ENCODE data around the gene MAP1LC3B2.
"Not testable (repeated sequence)": the region's sequence is repeated elsewhere in the genome, so short reads cannot be mapped to it uniquely, and the experiment has no call there.

The MAP1LC3B2 gene

GRCh38 chr12:116561181-116561821, 2.1 kb downstream of the MAP1LC3B2 start:
- Mint-ChIP-seq H3K9me3 (peaks cover 21% of the 10 kb centered on the region), H3K36me3 (peaks cover 12% of the 10 kb centered on the region), H3K27ac (peak overlapping the region; percentile 100), H3K27me3 (peaks cover 24% of the 10 kb centered on the region), H3K4me1 (peaks cover 39% of the 10 kb centered on the region), H3K4me3 (no peak overlapping the region)
- no peak for DNase-seq
- CTCF ChIA-PET: interaction anchor here (0.6 to 2.0 kb wide), 5 partner anchors 8 to 49 kb away, joined by 3 to 5 read pairs (median 3); no protein-coding TSS in a partner anchor

- peaks cover 12% of the 10 kb centered on the region for H3K36me3 Mint-ChIP-seq
- DNase-seq: no peak
- CTCF ChIA-PET: interaction anchor here (1.0 to 2.0 kb wide), 2 partner anchors 38 to 48 kb away, joined by 3 to 5 read pairs; no protein-coding TSS in a partner anchor
Observed at GRCh38 chr12:116562090-116562489, 2.9 kb downstream of the MAP1LC3B2 start.

GRCh38 chr12:116563262-116563661, 4.1 kb downstream of the MAP1LC3B2 start:
- no peak overlapping the region for H3K27ac Mint-ChIP-seq
- H3K9me3 Mint-ChIP-seq: peaks cover 21% of the 10 kb centered on the region
- H3K27me3 Mint-ChIP-seq: peaks cover 18% of the 10 kb centered on the region
- no peak for DNase-seq
- H3K4me3 Mint-ChIP-seq: no peak overlapping the region
- CTCF ChIA-PET: no interaction called here
- H3K36me3 Mint-ChIP-seq: peaks cover 12% of the 10 kb centered on the region
- peaks cover 29% of the 10 kb centered on the region for H3K4me1 Mint-ChIP-seq

More at GRCh38 chr12:116562090-116562489, 2.9 kb downstream of the MAP1LC3B2 start:
- Mint-ChIP-seq H3K4me1 (peaks cover 37% of the 10 kb centered on the region), H3K9me3 (peaks cover 21% of the 10 kb centered on the region), H3K4me3 (no peak overlapping the region), H3K27me3 (peaks cover 22% of the 10 kb centered on the region), H3K27ac (no peak overlapping the region)

DNA sequence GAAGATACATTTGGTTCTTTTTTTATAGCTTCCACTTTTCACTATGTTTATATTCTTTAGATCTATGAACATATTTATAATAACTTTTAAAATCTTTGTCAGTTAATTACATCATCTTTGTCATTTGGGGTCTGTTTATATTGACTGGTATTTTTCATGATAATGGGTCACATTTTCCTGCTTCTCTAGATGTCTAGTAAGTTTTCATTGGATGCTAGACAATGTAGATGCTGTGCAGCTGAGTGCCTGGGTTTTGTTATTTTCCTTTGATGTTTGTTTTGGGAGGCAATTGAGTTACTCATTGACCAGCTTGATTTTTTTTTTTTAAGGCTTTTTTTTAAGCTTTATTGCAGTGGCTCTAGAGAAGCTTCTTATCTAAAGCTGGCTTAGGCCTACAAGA, 4.9 kb downstream of the MAP1LC3B2 start:
- peaks cover 21% of the 10 kb centered on the region for H3K9me3 Mint-ChIP-seq
- DNase-seq: no peak
- peaks cover 18% of the 10 kb centered on the region for H3K27me3 Mint-ChIP-seq
- H3K4me1 Mint-ChIP-seq: peaks cover 20% of the 10 kb centered on the region
- CTCF ChIA-PET: no interaction called here
- H3K4me3 Mint-ChIP-seq: no peak overlapping the region
- no peak overlapping the region for H3K27ac Mint-ChIP-seq
- peaks cover 12% of the 10 kb centered on the region for H3K36me3 Mint-ChIP-seq

- H3K4me3 Mint-ChIP-seq, H3K27ac Mint-ChIP-seq, DNase-seq, H3K4me1 Mint-ChIP-seq, CTCF ChIA-PET: not testable (repeated sequence)
- Mint-ChIP-seq H3K9me3 (peaks cover 23% of the 10 kb centered on the region), H3K36me3 (peaks cover 12% of the 10 kb centered on the region), H3K27me3 (peaks cover 13% of the 10 kb centered on the region)
Observed at GRCh38 chr12:116565221-116565620, 6.0 kb downstream of the MAP1LC3B2 start.

GRCh38 chr12:116565963-116566362, 6.8 kb downstream of the MAP1LC3B2 start:
- CTCF ChIA-PET: no interaction called here
- no peak for DNase-seq
- Mint-ChIP-seq H3K9me3 (peaks cover 23% of the 10 kb centered on the region), H3K36me3 (peaks cover 12% of the 10 kb centered on the region), H3K4me3 (no peak overlapping the region), H3K27me3 (peaks cover 11% of the 10 kb centered on the region), H3K4me1 (peaks cover 2% of the 10 kb centered on the region), H3K27ac (no peak overlapping the region)

GRCh38 chr12:116568203-116568602, 9.0 kb downstream of the MAP1LC3B2 start:
- no peak for DNase-seq

DNA sequence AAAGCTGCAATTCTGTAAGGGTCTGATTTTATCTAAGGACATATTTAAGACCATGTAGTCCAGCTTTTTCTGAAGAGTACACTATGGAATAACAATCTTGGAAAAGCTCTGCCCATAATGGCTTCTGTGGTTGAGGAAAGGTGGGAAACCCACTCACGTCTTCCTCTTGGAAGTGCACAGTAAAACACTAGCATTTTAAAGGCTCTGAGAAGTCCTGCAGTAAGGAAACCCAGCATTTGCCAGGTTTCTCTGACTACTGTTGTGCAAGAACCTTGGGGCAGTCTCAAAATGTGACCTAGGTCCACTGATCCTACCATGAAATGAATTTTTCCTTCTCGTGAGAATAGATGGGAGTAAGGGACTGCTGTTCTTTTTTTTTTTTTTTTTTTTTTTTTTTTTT, 11.9 kb downstream of the MAP1LC3B2 start:
- CTCF ChIA-PET: no interaction called here
- Mint-ChIP-seq H3K4me3 (no peak overlapping the region), H3K36me3 (peaks cover 1% of the 10 kb centered on the region)

More at GRCh38 chr12:116568203-116568602, 9.0 kb downstream of the MAP1LC3B2 start:
- Mint-ChIP-seq H3K4me3 (no peak overlapping the region), H3K4me1 (no peaks in the 10 kb centered on the region), H3K36me3 (peaks cover 10% of the 10 kb centered on the region), H3K27ac (no peak overlapping the region), H3K27me3 (peaks cover 4% of the 10 kb centered on the region), H3K9me3 (peaks cover 22% of the 10 kb centered on the region)
- CTCF ChIA-PET: interaction anchor here (1.2 kb wide), 1 partner anchor 8 kb away, joined by 4 read pairs; no protein-coding TSS in a partner anchor

GRCh38 chr12:116573776-116574175, 14.6 kb downstream of the MAP1LC3B2 start:
- Mint-ChIP-seq H3K4me3 (no peak overlapping the region), H3K36me3 (no peaks in the 10 kb centered on the region), H3K27me3 (peaks cover 10% of the 10 kb centered on the region), H3K27ac (no peak overlapping the region), H3K4me1 (no peaks in the 10 kb centered on the region), H3K9me3 (peaks cover 2% of the 10 kb centered on the region)
- no peak for DNase-seq
- CTCF ChIA-PET: no interaction called here

More for the DNA sequence above, 11.9 kb downstream of the MAP1LC3B2 start:
- Mint-ChIP-seq H3K27me3 (peaks cover 4% of the 10 kb centered on the region), H3K9me3 (peaks cover 2% of the 10 kb centered on the region), H3K27ac (no peak overlapping the region), H3K4me1 (no peaks in the 10 kb centered on the region)
- no peak for DNase-seq

GRCh38 chr12:116575754-116576153, 16.6 kb downstream of the MAP1LC3B2 start:
- H3K9me3 Mint-ChIP-seq, H3K36me3 Mint-ChIP-seq, H3K27ac Mint-ChIP-seq, H3K4me1 Mint-ChIP-seq, CTCF ChIA-PET, DNase-seq, H3K4me3 Mint-ChIP-seq: not testable (repeated sequence)
- peaks cover 19% of the 10 kb centered on the region for H3K27me3 Mint-ChIP-seq

DNA sequence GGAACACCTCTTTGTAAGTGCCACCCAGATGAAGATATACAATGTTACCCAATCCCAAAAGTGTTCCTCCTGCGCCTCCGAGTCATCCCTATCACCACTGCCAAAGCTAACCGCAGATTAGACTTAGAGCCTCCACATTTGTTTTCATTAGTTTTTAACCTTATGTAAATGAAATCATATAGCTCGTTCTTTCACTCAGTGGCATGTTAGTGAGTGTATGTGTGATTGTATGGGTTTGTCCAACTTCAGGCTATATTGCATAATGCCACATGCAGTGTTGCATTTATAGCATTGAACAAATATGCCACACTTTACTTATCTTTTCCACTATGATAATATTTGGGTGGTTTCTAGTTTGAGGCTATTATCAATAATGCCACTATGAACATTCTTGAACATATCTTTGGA, 18.0 kb downstream of the MAP1LC3B2 start:
- peaks cover 23% of the 10 kb centered on the region for H3K27me3 Mint-ChIP-seq
- peaks cover 3% of the 10 kb centered on the region for H3K36me3 Mint-ChIP-seq
- no peak for DNase-seq
- no peak overlapping the region for H3K4me3 Mint-ChIP-seq
- H3K4me1 Mint-ChIP-seq: peaks cover 7% of the 10 kb centered on the region
- CTCF ChIA-PET: interaction anchor here (1.0 kb wide), 1 partner anchor 376 kb away, joined by 3 read pairs; no protein-coding TSS in a partner anchor
- H3K9me3 Mint-ChIP-seq: peaks cover 3% of the 10 kb centered on the region
- no peak overlapping the region for H3K27ac Mint-ChIP-seq

- Mint-ChIP-seq H3K4me1 (peaks cover 7% of the 10 kb centered on the region), H3K36me3 (peaks cover 3% of the 10 kb centered on the region), H3K27ac (no peak overlapping the region), H3K4me3 (no peak overlapping the region), H3K9me3 (peaks cover 3% of the 10 kb centered on the region), H3K27me3 (peaks cover 23% of the 10 kb centered on the region)
- CTCF ChIA-PET: interaction anchor here (1.0 kb wide), 1 partner anchor 376 kb away, joined by 3 read pairs; no protein-coding TSS in a partner anchor
- no peak for DNase-seq
Observed at GRCh38 chr12:116578051-116578450, 18.9 kb downstream of the MAP1LC3B2 start.

DNA sequence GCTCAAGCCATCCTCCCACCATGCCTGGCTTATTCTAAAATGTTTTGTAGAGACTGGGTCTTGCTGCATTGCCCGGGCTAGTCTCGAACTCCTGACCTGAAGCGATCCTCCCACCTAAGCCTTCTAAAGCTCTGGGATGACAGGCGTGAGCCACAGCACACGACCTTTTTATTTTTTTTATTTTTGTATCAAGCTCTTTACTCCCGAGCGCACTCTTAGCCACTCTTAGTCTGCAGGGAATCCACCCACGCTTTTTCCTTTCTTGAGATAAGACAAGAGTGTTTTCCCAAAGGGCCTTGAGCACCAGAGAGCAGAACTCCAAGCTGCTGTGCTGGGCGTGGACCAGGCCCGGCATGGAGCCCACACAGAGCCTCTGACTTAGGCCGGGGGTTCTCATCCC, 23.4 kb downstream of the MAP1LC3B2 start:
- CTCF ChIA-PET: interaction anchor here (1.1 kb wide), 1 partner anchor 18 kb away, joined by 3 read pairs; no protein-coding TSS in a partner anchor
- Mint-ChIP-seq H3K4me1 (peaks cover 7% of the 10 kb centered on the region), H3K27me3 (peaks cover 33% of the 10 kb centered on the region), H3K36me3 (peaks cover 8% of the 10 kb centered on the region), H3K4me3 (no peak overlapping the region), H3K27ac (no peak overlapping the region), H3K9me3 (peaks cover 18% of the 10 kb centered on the region)
- no peak for DNase-seq

- CTCF ChIA-PET: no interaction called here
- H3K27ac Mint-ChIP-seq: no peak overlapping the region
- H3K27me3 Mint-ChIP-seq: peaks cover 35% of the 10 kb centered on the region
- peaks cover 18% of the 10 kb centered on the region for H3K9me3 Mint-ChIP-seq
- H3K36me3 Mint-ChIP-seq: peaks cover 8% of the 10 kb centered on the region
- no peak overlapping the region for H3K4me3 Mint-ChIP-seq
- peaks cover 7% of the 10 kb centered on the region for H3K4me1 Mint-ChIP-seq
- no peak for DNase-seq
Observed at GRCh38 chr12:116583129-116583694, 24.0 kb downstream of the MAP1LC3B2 start.

DNA sequence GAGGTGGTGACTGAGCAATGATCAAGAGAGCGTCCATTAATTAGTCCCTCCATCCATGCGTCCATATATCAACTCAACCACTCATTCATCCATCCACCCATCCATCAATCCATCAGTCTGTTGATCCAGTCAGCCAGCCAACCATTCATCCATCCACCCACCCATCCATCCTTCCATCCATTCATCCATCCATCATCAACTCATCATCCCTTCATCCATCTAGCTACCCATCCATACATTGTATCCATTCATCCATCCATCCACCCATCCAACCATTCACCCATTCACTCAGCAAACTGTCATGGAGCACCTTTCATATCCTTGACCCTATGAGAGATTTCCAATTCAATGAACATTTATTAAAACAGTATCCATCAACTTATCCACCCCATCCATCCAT, 28.1 kb downstream of the MAP1LC3B2 start:
- H3K4me3 Mint-ChIP-seq: no peak overlapping the region
- peaks cover 8% of the 10 kb centered on the region for H3K4me1 Mint-ChIP-seq
- no peak for DNase-seq
- no peak overlapping the region for H3K27ac Mint-ChIP-seq
- CTCF ChIA-PET: no interaction called here
- peaks cover 25% of the 10 kb centered on the region for H3K27me3 Mint-ChIP-seq
- H3K36me3 Mint-ChIP-seq: peaks cover 5% of the 10 kb centered on the region
- H3K9me3 Mint-ChIP-seq: peaks cover 16% of the 10 kb centered on the region
